ENCODE results near the gene ANO7.

DNA sequence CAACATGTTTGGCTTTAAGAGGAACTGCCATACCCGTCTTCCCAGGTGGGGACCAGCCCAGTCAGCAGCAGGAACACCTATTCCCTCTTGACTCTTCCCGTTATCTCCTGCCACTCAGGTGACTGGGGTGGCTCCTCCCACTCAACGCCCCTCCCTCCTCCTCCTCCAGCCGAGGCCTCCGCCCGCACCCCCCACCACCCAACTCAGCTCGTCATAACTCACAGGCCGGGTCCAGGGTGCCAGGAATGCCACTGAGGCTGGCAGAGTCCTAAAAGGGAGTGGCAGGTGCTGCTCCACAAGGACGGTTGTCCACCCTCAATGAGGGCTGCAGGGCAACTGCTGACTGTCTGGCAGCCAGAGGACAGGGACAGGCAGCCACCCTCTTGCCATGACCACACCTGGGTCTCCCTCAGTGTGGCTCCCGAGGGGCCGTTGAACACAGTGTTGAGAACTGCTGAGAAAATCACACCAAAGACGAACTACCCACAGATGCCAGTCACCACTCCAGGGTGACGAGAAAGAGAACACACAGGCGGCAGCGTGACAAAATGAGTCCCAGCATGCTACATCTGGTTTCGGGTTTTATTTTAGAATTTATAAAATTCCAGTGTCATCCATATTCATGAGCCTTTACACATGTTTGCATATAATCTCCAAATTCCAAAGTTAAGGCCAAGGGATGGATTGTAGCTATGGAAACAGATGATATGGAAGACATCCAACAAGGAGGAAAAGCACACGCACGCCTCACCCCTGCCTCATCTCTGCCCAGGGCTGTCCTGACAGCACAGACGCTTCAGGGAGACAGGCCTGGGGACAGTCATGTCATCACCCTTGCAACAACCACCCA is 38.5 kb downstream of the ANO7 start:
- no peak for TF ChIP-seq EZH2 (IDR thresholded peaks at IDR 0.05)
- no peak for TF ChIP-seq POLR2AphosphoS5 (IDR thresholded peaks at IDR 0.05; ENCODE audit: borderline replicate concordance, low read depth, low read length)
- TF ChIP-seq FOXP2 (optimal IDR thresholded peaks at IDR 0.05; ENCODE audit: control extremely low read depth, extremely low read length, insufficient read depth): no peak

All from SK-N-MC (cell line).